Tibial nerve (tissue), 4 donors: ENCODE data around the gene BCAR3. TPM values are rescaled to one million over a fixed set of nuclear protein-coding genes. Genes with fewer than 3 reads are reported as not detected.

ENCODE experiments used
- DNase-seq, 2 donors: peaks; one replicate each; pipeline ENCODE4 v3.0.0-alpha.2; 2019; ENCODE audit warnings: low spot score in 2 of 2
- H3K27ac ChIP-seq, 4 donors: fragments of 200-600 bp; sonication (generic) in 3 of 4; one replicate each; pipeline ENCODE4 v1.5.1; 2017 to 2019; ENCODE audit warnings: mild to moderate bottlenecking in 1 of 4
- H3K27me3 ChIP-seq, 2 donors: fragments of 200-600 bp; sonication (generic) in 1 of 2; one replicate each; pipeline versions ENCODE4 v1.5.1 to v1.6.0; 2017 to 2019
- H3K36me3 ChIP-seq, 3 donors: fragments of 200-600 bp; sonication (generic); one replicate each; pipeline ENCODE4 v1.5.1; 2018 to 2019
- H3K4me1 ChIP-seq, 4 donors: fragments of 200-600 bp; sonication (generic) in 3 of 4; one replicate each; pipeline ENCODE4 v1.5.1; 2017 to 2019
- H3K4me3 ChIP-seq, 4 donors: fragments of 200-600 bp; sonication (generic) in 3 of 4; one replicate each; pipeline ENCODE4 v1.5.1; 2017 to 2019; ENCODE audit warnings: mild to moderate bottlenecking in 1 of 4, moderate library complexity in 1 of 4
- H3K9me3 ChIP-seq, 4 donors: fragments of 200-600 bp; sonication (generic) in 3 of 4; one replicate each; pipeline ENCODE4 v1.5.1; 2017 to 2019
- EP300 ChIP-seq, 2 donors: sonication (generic); formaldehyde crosslinking; IDR thresholded peaks; one replicate each; pipeline ENCODE4 v1.6.1; 2017; ENCODE audit warnings: antibody characterized with exemption in 2 of 2, mild to moderate bottlenecking in 1 of 2
- POLR2A ChIP-seq, 2 donors: fragments of 450-650 bp; IDR thresholded peaks; one replicate each; pipeline ENCODE4 v1.6.1; 2017; ENCODE audit warnings: antibody characterized with exemption in 2 of 2, mild to moderate bottlenecking in 2 of 2, moderate library complexity in 2 of 2
- WGBS, 2 donors: methylation state at CpG; one replicate each; pipeline ENCODE4 v1.1.5; 2018; 5-methylcytosine and 5-hydroxymethylcytosine counted together
- total RNA-seq, 4 donors: library from RNA; depleted of rRNA; stranded (reverse); fragments of >200 nt; gene quantifications; one replicate each; pipeline ENCODE4 v1.1.0, GENCODE V29; 2016
- TF ChIP-seq, protein P1 (sequence below), 5 experiments: fragments of 200-600 bp in 3 of 5; fragments of 450-650 bp in 2 of 5; sonication (generic) in 3 of 5; IDR thresholded peaks; one replicate each; pipeline ENCODE4 v1.5.1; 2016 to 2019; ENCODE audit warnings: antibody characterized with exemption in 5 of 5, mild to moderate bottlenecking in 3 of 5, moderate library complexity in 2 of 5

Gene BCAR3
- total RNA-seq, 4 donors from 2014 or later, result 26.2 to 41.8 (median 36.5) TPM

GRCh38 chr1:93614986-93615581, 66.6 kb downstream of the BCAR3 start:
- H3K4me1 ChIP-seq, result peaks cover 0 to 88% (median 48%) of the 10 kb centered on the region in 4 donors
- WGBS, 2 donors, result 59 to 65% methylated on average over 14 of the region's 14 CpGs

GRCh38 chr1:93614541-93614940, 67.1 kb downstream of the BCAR3 start:
- 80 to 82% methylated on average over 7 of the region's 7 CpGs for WGBS, 2 donors
- H3K4me1 ChIP-seq, result peaks cover 0 to 87% (median 50%) of the 10 kb centered on the region in 4 donors
- no peaks in the 10 kb centered on the region for H3K9me3 ChIP-seq
- H3K27ac ChIP-seq, result peak overlapping the region; percentile 46 to 85 (median 61)
- no peaks in the 10 kb centered on the region for H3K36me3 ChIP-seq
- no peaks in the 10 kb centered on the region for H3K27me3 ChIP-seq
- TF ChIP-seq, protein P1, sequence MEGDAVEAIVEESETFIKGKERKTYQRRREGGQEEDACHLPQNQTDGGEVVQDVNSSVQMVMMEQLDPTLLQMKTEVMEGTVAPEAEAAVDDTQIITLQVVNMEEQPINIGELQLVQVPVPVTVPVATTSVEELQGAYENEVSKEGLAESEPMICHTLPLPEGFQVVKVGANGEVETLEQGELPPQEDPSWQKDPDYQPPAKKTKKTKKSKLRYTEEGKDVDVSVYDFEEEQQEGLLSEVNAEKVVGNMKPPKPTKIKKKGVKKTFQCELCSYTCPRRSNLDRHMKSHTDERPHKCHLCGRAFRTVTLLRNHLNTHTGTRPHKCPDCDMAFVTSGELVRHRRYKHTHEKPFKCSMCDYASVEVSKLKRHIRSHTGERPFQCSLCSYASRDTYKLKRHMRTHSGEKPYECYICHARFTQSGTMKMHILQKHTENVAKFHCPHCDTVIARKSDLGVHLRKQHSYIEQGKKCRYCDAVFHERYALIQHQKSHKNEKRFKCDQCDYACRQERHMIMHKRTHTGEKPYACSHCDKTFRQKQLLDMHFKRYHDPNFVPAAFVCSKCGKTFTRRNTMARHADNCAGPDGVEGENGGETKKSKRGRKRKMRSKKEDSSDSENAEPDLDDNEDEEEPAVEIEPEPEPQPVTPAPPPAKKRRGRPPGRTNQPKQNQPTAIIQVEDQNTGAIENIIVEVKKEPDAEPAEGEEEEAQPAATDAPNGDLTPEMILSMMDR (IDR thresholded peaks at IDR 0.05), result no peak
- no peak for TF ChIP-seq POLR2A (IDR thresholded peaks at IDR 0.05)
- TF ChIP-seq EP300 (IDR thresholded peaks at IDR 0.05), result no peak
- no peak for DNase-seq
- H3K4me3 ChIP-seq, result no peak overlapping the region

More at GRCh38 chr1:93614986-93615581, 66.6 kb downstream of the BCAR3 start:
- Histone ChIP-seq H3K4me3 (no peak overlapping the region), H3K36me3 (no peaks in the 10 kb centered on the region), H3K27ac (peak overlapping the region in 3 of 4 donors; percentile 52 to 85 (median 70)), H3K27me3 (no peaks in the 10 kb centered on the region), H3K9me3 (no peaks in the 10 kb centered on the region)
- DNase-seq, result no peak
- no peak for TF ChIP-seq EP300 (IDR thresholded peaks at IDR 0.05)
- no peak for TF ChIP-seq POLR2A (IDR thresholded peaks at IDR 0.05)
- TF ChIP-seq, protein P1 (IDR thresholded peaks at IDR 0.05), result no peak

- H3K36me3 ChIP-seq, result no peaks in the 10 kb centered on the region
- H3K9me3 ChIP-seq, result no peaks in the 10 kb centered on the region
- TF ChIP-seq POLR2A (IDR thresholded peaks at IDR 0.05) (no peak), EP300 (IDR thresholded peaks at IDR 0.05) (peak in 1 of 2 donors; percentile 35)
- peak in 1 of 2 donors; percentile 37 for DNase-seq
- H3K4me1 ChIP-seq, result peaks cover 0 to 93% (median 54%) of the 10 kb centered on the region in 4 donors
- 16 to 32% methylated on average over 11 of the region's 11 CpGs for WGBS, 2 donors
- peak overlapping the region; percentile 13 to 47 (median 26) for H3K4me3 ChIP-seq
- no peaks in the 10 kb centered on the region for H3K27me3 ChIP-seq
- peak overlapping the region; percentile 46 to 85 (median 61) for H3K27ac ChIP-seq
Measured at GRCh38 chr1:93613898-93614297, 67.7 kb downstream of the BCAR3 start.

DNA sequence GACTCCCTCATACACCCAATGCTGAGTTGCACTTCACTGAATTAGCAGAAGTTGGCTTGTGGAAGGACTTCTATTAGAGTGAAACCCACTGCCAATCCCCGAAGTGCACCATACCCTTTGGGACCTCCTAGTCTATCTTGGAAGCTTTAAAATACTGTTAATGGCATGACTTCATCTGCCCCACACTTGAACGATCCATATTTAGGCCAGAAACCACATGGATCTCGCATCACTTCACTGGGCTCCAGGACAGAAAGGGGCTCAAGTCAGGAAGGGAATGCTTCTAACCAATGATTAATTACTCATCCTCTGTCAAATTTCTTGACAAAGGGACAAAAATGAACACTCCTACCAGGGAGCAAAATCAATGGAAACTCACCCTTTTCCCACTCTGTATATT, 69.1 kb downstream of the BCAR3 start:
- H3K36me3 ChIP-seq, result no peaks in the 10 kb centered on the region
- H3K4me3 ChIP-seq, result peak overlapping the region in 1 of 4 donors; percentile 47
- H3K27me3 ChIP-seq, result no peaks in the 10 kb centered on the region
- TF ChIP-seq POLR2A (IDR thresholded peaks at IDR 0.05), result no peak
- TF ChIP-seq, protein P1 (IDR thresholded peaks at IDR 0.05), result no peak
- no peak for TF ChIP-seq EP300 (IDR thresholded peaks at IDR 0.05)
- 71 to 76% methylated on average over 3 of the region's 3 CpGs for WGBS, 2 donors
- DNase-seq, result no peak
- peak overlapping the region in 2 of 4 donors; percentile 70 to 85 for H3K27ac ChIP-seq
- H3K4me1 ChIP-seq, result peaks cover 0 to 95% (median 54%) of the 10 kb centered on the region in 4 donors
- no peaks in the 10 kb centered on the region for H3K9me3 ChIP-seq

DNA sequence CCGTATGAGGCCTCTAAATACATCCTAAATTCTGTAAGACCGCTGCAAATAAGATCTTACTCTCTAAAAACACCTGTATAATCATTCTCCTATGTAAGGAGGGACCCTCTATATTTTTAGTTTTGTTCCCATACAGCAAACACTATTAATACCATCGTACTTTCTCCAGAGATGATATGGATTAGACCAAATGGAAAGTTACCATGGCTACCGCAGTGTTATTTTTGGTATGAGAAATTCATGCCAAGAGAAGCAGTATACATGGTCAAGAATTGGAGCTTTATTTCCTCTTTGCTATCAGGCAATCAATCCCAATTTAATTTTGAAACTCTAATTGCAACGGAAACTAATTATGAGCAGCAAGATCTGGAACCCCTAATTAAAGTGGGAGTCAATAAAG, 70.0 kb downstream of the BCAR3 start:
- peak overlapping the region in 1 of 4 donors; percentile 10 for H3K27ac ChIP-seq
- no peak overlapping the region for H3K4me3 ChIP-seq
- peaks cover 0 to 88% (median 45%) of the 10 kb centered on the region in 4 donors for H3K4me1 ChIP-seq
- H3K9me3 ChIP-seq, result no peaks in the 10 kb centered on the region
- DNase-seq, result no peak
- H3K36me3 ChIP-seq, result no peaks in the 10 kb centered on the region
- TF ChIP-seq EP300 (IDR thresholded peaks at IDR 0.05), result no peak
- H3K27me3 ChIP-seq, result no peaks in the 10 kb centered on the region
- WGBS, 2 donors, result 82% methylated on average over 5 of the region's 5 CpGs

- no peak for DNase-seq
- no peaks in the 10 kb centered on the region for H3K27me3 ChIP-seq
- no peak overlapping the region for H3K4me3 ChIP-seq
- TF ChIP-seq, protein P1 (IDR thresholded peaks at IDR 0.05), result no peak
- no peak for TF ChIP-seq POLR2A (IDR thresholded peaks at IDR 0.05)
- TF ChIP-seq EP300 (IDR thresholded peaks at IDR 0.05), result no peak
- peaks cover 0 to 74% (median 31%) of the 10 kb centered on the region in 4 donors for H3K4me1 ChIP-seq
- H3K36me3 ChIP-seq, result no peaks in the 10 kb centered on the region
- H3K9me3 ChIP-seq, result no peaks in the 10 kb centered on the region
- peak overlapping the region in 1 of 4 donors; percentile 47 for H3K27ac ChIP-seq
- 79 to 93% methylated on average over 8 of the region's 8 CpGs for WGBS, 2 donors
Measured at GRCh38 chr1:93609536-93609935, 72.1 kb downstream of the BCAR3 start.
